ENCODE results near the gene KIF20B.

DNA sequence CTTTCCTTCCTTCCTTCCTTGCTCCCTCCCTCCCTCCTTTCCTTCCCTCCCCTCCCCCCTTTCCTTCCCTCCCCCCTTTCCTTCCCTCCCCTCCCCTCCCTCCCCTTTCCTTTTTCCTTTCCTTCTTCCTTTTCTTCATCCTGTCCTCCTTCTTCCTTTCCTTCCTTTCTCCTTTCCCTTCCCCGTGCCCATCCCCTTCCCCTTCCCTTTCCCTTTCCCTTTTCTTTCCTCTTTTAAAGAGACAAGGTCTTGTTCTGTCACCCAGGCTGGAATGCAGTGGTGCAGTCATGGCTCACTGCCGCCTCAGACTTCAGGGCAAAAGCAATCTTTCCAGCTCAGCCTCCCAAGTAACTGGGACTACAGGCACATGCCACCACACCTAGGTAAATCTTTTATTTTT, 54.0 kb downstream of the KIF20B start:
- TF ChIP-seq, protein P1, sequence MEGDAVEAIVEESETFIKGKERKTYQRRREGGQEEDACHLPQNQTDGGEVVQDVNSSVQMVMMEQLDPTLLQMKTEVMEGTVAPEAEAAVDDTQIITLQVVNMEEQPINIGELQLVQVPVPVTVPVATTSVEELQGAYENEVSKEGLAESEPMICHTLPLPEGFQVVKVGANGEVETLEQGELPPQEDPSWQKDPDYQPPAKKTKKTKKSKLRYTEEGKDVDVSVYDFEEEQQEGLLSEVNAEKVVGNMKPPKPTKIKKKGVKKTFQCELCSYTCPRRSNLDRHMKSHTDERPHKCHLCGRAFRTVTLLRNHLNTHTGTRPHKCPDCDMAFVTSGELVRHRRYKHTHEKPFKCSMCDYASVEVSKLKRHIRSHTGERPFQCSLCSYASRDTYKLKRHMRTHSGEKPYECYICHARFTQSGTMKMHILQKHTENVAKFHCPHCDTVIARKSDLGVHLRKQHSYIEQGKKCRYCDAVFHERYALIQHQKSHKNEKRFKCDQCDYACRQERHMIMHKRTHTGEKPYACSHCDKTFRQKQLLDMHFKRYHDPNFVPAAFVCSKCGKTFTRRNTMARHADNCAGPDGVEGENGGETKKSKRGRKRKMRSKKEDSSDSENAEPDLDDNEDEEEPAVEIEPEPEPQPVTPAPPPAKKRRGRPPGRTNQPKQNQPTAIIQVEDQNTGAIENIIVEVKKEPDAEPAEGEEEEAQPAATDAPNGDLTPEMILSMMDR (conservative IDR thresholded peaks at IDR 0.05) = no peak
- no peak for TF ChIP-seq EZH2 (IDR thresholded peaks at IDR 0.05; ENCODE audit: low read depth)
